Endothelial cell of umbilical vein (primary cell): ENCODE data around the gene NELFCD. TPM values are rescaled to one million over a fixed set of nuclear protein-coding genes. Genes with fewer than 3 reads are reported as not detected.

ENCODE experiments used
- BruUV-seq: library from RNA; stranded (reverse); fragments of 400-500 nt; replicated peaks from 2 replicates; lab custom pipeline; 2021; lab: Mats Ljungman, UMichigan
- CTCF ChIA-PET: fragments of 300-600, 350-600 bp; sonication (Branson Sonifier 250); formaldehyde crosslinking; loops from one replicate; lab custom pipeline; 2021; ENCODE audit warnings: antibody characterized with exemption, inconsistent platforms; lab: Charles Lee
- POLR2A ChIA-PET: fragments of 300-600, 350-600 bp; sonication (Branson Sonifier 250); formaldehyde crosslinking; loops from one replicate; lab custom pipeline; 2021; ENCODE audit warnings: antibody characterized with exemption, inconsistent platforms; lab: Charles Lee
- DNase-seq: peaks from one replicate; pipeline ENCODE4 v3.0.0-alpha.2; 2011; ENCODE audit warnings: low read depth, low spot score
- FAIRE-seq: peaks from 2 replicates; lab custom pipeline; 2011; peaks lifted over from hg19 to GRCh38; lab: Jason Lieb, UNC
- H2AFZ ChIP-seq: 2 replicates; pipeline ENCODE4 v1.6.0; 2012; ENCODE audit warnings: low read depth, low read length, control low read depth, inconsistent platforms
- H3K27ac ChIP-seq: 2 replicates; pipeline ENCODE4 v1.5.1; 2011; ENCODE audit warnings: low read depth, mild to moderate bottlenecking, control low read depth, low read length, moderate library complexity; ENCODE audit not compliant: insufficient read depth
- H3K27me3 ChIP-seq, 2 experiments: 2 replicates each; pipeline versions ENCODE4 v1.6.0 to v1.6.1; 2011; ENCODE audit warnings: low read length in 2 of 2, mixed read lengths in 1 of 2; ENCODE audit not compliant: control insufficient read depth in 2 of 2, insufficient read depth in 2 of 2
- H3K36me3 ChIP-seq, 2 experiments: 2 replicates in 1 of 2; 3 replicates in 1 of 2; pipeline ENCODE4 v1.5.1; 2011; ENCODE audit warnings: low read length in 2 of 2, mild to moderate bottlenecking in 1 of 2, moderate library complexity in 1 of 2; ENCODE audit not compliant: control insufficient read depth in 2 of 2, insufficient read depth in 2 of 2; ENCODE audit errors: extremely low read depth in 1 of 2
- H3K4me1 ChIP-seq: 3 replicates; pipeline ENCODE4 v1.5.1; 2011; ENCODE audit warnings: mild to moderate bottlenecking, low read length; ENCODE audit not compliant: control insufficient read depth, insufficient read depth; ENCODE audit errors: extremely low read depth
- H3K4me2 ChIP-seq: 2 replicates; pipeline ENCODE4 v1.6.1; 2011; ENCODE audit warnings: low read length, control low read depth, mixed read lengths; ENCODE audit not compliant: insufficient read depth
- H3K4me3 ChIP-seq, 3 experiments: fragments of 200-600 bp in 1 of 3; sonication (generic), shearing (Covaris generic) in 1 of 3; replicated peaks in 1 of 3; 2 replicates each; pipeline ENCODE4 v1.5.1; 2011 to 2016; ENCODE audit warnings: control low read depth in 3 of 3, low read length in 3 of 3, mild to moderate bottlenecking in 2 of 3, inconsistent platforms in 1 of 3, low read depth in 1 of 3, moderate library complexity in 1 of 3; ENCODE audit not compliant: insufficient read depth in 1 of 3
- H3K79me2 ChIP-seq: 2 replicates; pipeline ENCODE4 v1.6.0; 2012; ENCODE audit warnings: low read length, inconsistent platforms; ENCODE audit not compliant: control insufficient read depth, insufficient read depth
- H3K9ac ChIP-seq: replicated peaks from 2 replicates; pipeline ENCODE3; 2011; ENCODE audit warnings: low read length, control low read depth; ENCODE audit not compliant: insufficient read depth; ENCODE audit errors: extremely low read depth
- H3K9me1 ChIP-seq: replicated peaks from 3 replicates; pipeline ENCODE4 v1.6.0; 2011; ENCODE audit warnings: mild to moderate bottlenecking, low read length; ENCODE audit not compliant: control insufficient read depth, insufficient read depth; ENCODE audit errors: extremely low read depth
- H3K9me3 ChIP-seq: replicated peaks from 2 replicates; pipeline ENCODE4 v1.5.1; 2012; ENCODE audit warnings: low read length, inconsistent platforms; ENCODE audit not compliant: control insufficient read depth, insufficient read depth
- H4K20me1 ChIP-seq: replicated peaks from 2 replicates; pipeline ENCODE3; 2011; ENCODE audit warnings: mild to moderate bottlenecking, low read length; ENCODE audit not compliant: control insufficient read depth, insufficient read depth; ENCODE audit errors: extremely low read depth
- EZH2 ChIP-seq: IDR thresholded peaks from 2 replicates; pipeline ENCODE4 v1.6.1; 2012; ENCODE audit warnings: borderline replicate concordance, low read depth, mild to moderate bottlenecking, moderate library complexity, low read length, inconsistent platforms; ENCODE audit not compliant: severe bottlenecking
- FOS ChIP-seq: IDR thresholded peaks from 2 replicates; pipeline ENCODE4 v1.6.1; 2011; ENCODE audit warnings: mild to moderate bottlenecking, low read length, moderate library complexity, borderline replicate concordance; ENCODE audit not compliant: insufficient read depth
- GATA2 ChIP-seq: IDR thresholded peaks from 2 replicates; pipeline ENCODE4 v1.7.0; 2011; ENCODE audit warnings: low read depth, mild to moderate bottlenecking, moderate library complexity, mixed read lengths, low read length; ENCODE audit not compliant: insufficient read length, insufficient read depth
- JUN ChIP-seq: IDR thresholded peaks from 2 replicates; pipeline ENCODE4 v1.6.1; 2011; ENCODE audit warnings: borderline replicate concordance, low read depth; ENCODE audit not compliant: insufficient read length, insufficient read depth
- MYC ChIP-seq: IDR thresholded peaks from one replicate; pipeline ENCODE4 v1.6.1; 2011; ENCODE audit warnings: mild to moderate bottlenecking, low read depth, low read length
- POLR2A ChIP-seq: IDR thresholded peaks from 2 replicates; pipeline ENCODE4 v1.6.1; 2012; ENCODE audit warnings: low read depth, mild to moderate bottlenecking, control low read depth, low read length
- POLR2AphosphoS5 ChIP-seq: IDR thresholded peaks from 2 replicates; pipeline ENCODE4 v1.6.1; 2012; ENCODE audit warnings: low read depth, mild to moderate bottlenecking, control low read depth, low read length, moderate library complexity; ENCODE audit not compliant: insufficient read depth
- dilution Hi-C: fragments of 300-500 bp; cut with MboI; formaldehyde crosslinking; loops from one replicate; pipeline ENCODE4 v1.15.0; 2019; ENCODE audit warnings: low sequenced_read_pairs; ENCODE audit not compliant: extremely low pct_ligation_motif_present
- intact Hi-C: fragments of 100-400 bp; cut with micrococcal nuclease; formaldehyde crosslinking; loops from one replicate; pipeline ENCODE4 v1.10.0; 2022
- polyA plus RNA-seq, 4 experiments: library from polyadenylated mRNA; depleted of rRNA in 3 of 4; stranded (reverse) in 3 of 4; unstranded in 1 of 4; fragments of >200 nt; gene quantifications; 2 replicates each; pipeline versions ENCODE4 v1.2.1 to v1.2.3, GENCODE V29; 2011 to 2012; ENCODE audit warnings: missing spikeins in 1 of 4
- total RNA-seq: library from RNA; stranded (reverse); gene quantifications from 2 replicates; pipeline ENCODE4 v1.2.3, GENCODE V29; 2021
- TF ChIP-seq, protein P1 (sequence below), 2 donors: IDR thresholded peaks; 1 replicate in 1 of 2; 2 replicates in 1 of 2; pipeline ENCODE4 v1.5.1; 2011; ENCODE audit warnings: low read length in 2 of 2, mild to moderate bottlenecking in 2 of 2, moderate library complexity in 2 of 2, control low read depth in 1 of 2, inconsistent platforms in 1 of 2, low read depth in 1 of 2; ENCODE audit not compliant: insufficient read depth in 1 of 2; ENCODE audit errors: extremely low read depth in 1 of 2
- TF ChIP-seq, protein P2 (sequence below): IDR thresholded peaks from 2 replicates; pipeline ENCODE4 v1.6.1; 2011; ENCODE audit not compliant: insufficient read depth, insufficient read length

The NELFCD gene
- total and polyA plus RNA-seq, 2 donors (not counting 3 experiments of a cell fraction or from before 2014, with no cell fraction given) = 90.1 to 92.5 TPM

DNA sequence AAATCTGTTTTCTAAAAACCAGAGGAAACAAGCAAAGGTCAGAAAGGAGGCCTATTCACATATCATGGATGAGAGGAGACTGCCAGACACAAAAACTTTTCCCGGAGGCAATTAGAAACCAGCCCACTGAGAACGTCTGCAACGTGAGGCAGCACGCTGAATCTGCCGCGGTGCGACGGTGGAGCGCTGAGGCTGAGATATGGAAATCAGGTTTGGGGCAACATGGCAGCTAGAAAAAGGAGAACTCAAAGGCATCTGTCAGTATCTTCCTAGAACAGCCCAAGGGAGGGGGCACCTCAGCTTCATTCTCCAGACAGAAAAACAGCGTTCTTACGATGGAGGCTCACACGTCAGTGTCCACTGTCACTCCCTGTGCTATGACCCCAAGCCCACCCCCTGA is 56.3 kb downstream of the NELFCD start:
- H3K27ac ChIP-seq = no peak overlapping the region
- H3K27me3 ChIP-seq = no peaks in the 10 kb centered on the region
- peaks cover 14% of the 10 kb centered on the region for H3K4me1 ChIP-seq
- no peaks in the 10 kb centered on the region for H4K20me1 ChIP-seq
- TF ChIP-seq JUN (no peak), FOS (no peak), GATA2 (no peak), MYC (no peak), POLR2AphosphoS5 (no peak), POLR2A (no peak), EZH2 (no peak)
- TF ChIP-seq, protein P1, sequence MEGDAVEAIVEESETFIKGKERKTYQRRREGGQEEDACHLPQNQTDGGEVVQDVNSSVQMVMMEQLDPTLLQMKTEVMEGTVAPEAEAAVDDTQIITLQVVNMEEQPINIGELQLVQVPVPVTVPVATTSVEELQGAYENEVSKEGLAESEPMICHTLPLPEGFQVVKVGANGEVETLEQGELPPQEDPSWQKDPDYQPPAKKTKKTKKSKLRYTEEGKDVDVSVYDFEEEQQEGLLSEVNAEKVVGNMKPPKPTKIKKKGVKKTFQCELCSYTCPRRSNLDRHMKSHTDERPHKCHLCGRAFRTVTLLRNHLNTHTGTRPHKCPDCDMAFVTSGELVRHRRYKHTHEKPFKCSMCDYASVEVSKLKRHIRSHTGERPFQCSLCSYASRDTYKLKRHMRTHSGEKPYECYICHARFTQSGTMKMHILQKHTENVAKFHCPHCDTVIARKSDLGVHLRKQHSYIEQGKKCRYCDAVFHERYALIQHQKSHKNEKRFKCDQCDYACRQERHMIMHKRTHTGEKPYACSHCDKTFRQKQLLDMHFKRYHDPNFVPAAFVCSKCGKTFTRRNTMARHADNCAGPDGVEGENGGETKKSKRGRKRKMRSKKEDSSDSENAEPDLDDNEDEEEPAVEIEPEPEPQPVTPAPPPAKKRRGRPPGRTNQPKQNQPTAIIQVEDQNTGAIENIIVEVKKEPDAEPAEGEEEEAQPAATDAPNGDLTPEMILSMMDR (IDR thresholded peaks at IDR 0.05; ENCODE audit: extremely low read depth in 1 of 2, insufficient read depth in 1 of 2, low read depth in 1 of 2, low read length in 2 of 2) = no peak
- TF ChIP-seq, protein P2, sequence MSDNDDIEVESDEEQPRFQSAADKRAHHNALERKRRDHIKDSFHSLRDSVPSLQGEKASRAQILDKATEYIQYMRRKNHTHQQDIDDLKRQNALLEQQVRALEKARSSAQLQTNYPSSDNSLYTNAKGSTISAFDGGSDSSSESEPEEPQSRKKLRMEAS = no peak
- H2AFZ ChIP-seq = no peak overlapping the region
- ChIA-PET CTCF (no interaction called here), POLR2A (no interaction called here)
- H3K9ac ChIP-seq = no peak overlapping the region
- H3K9me1 ChIP-seq = no peaks in the 10 kb centered on the region
- intact Hi-C loops = no loop called here
- no peak overlapping the region for H3K4me2 ChIP-seq
- DNase-seq (no peak), FAIRE-seq (no peak)
- BruUV-seq = no TSS peak
- peaks cover 47% of the 10 kb centered on the region for H3K79me2 ChIP-seq
- H3K9me3 ChIP-seq = no peaks in the 10 kb centered on the region
- peaks cover 17 to 28% of the 10 kb centered on the region in 2 experiments for H3K36me3 ChIP-seq
- no peak overlapping the region for H3K4me3 ChIP-seq
- dilution Hi-C loops = no loop called here
